Thoracic aorta (tissue), 2 donors: ENCODE data around the gene ZNRF4. TPM values are rescaled to one million over a fixed set of nuclear protein-coding genes. Genes with fewer than 3 reads are reported as not detected.

ENCODE experiments used
- ATAC-seq: fragments of 150-250 bp; one replicate; pipeline ENCODE4 v1.8.0; 2017; ENCODE audit warnings: low read depth; ENCODE audit not compliant: insufficient number of reproducible peaks, low FRiP score
- DNase-seq: peaks from one replicate; pipeline ENCODE4 v3.0.0-alpha.2; 2020; ENCODE audit warnings: low spot score
- H3K27ac ChIP-seq, 2 donors: fragments of 200-600 bp; sonication (generic); 1 replicate in 1 of 2; 2 replicates in 1 of 2; pipeline ENCODE4 v1.5.1; 2016; ENCODE audit warnings: mild to moderate bottlenecking in 2 of 2, moderate library complexity in 2 of 2
- H3K27me3 ChIP-seq: fragments of 200-600 bp; sonication (generic); replicated peaks from 2 replicates; pipeline ENCODE4 v1.6.0; 2016; ENCODE audit warnings: mild to moderate bottlenecking; ENCODE audit not compliant: insufficient read depth
- H3K36me3 ChIP-seq: fragments of 200-600 bp; sonication (generic); one replicate; pipeline ENCODE4 v1.5.1; 2016
- H3K4me1 ChIP-seq, 2 donors: fragments of 200-600 bp; sonication (generic); 1 replicate in 1 of 2; 2 replicates in 1 of 2; pipeline versions ENCODE4 v1.5.1 to v1.6.0; 2016; ENCODE audit warnings: low read depth in 2 of 2, mild to moderate bottlenecking in 1 of 2; ENCODE audit not compliant: control insufficient read depth in 1 of 2
- H3K4me3 ChIP-seq: fragments of 200-600 bp; sonication (generic); 2 replicates; pipeline ENCODE4 v1.5.1; 2016; ENCODE audit warnings: mild to moderate bottlenecking
- H3K9me3 ChIP-seq: fragments of 200-600 bp; sonication (generic); 2 replicates; pipeline ENCODE4 v1.5.1; 2016
- CTCF ChIP-seq: fragments of 200-600 bp; sonication (generic); IDR thresholded peaks from one replicate; pipeline ENCODE4 v1.5.1; 2019; ENCODE audit warnings: antibody characterized with exemption
- total RNA-seq, 2 donors: library from RNA; depleted of rRNA; stranded (reverse); fragments of >200 nt; gene quantifications; one replicate each; pipeline versions ENCODE4 v1.1.0 to v1.2.3, GENCODE V29; 2016

ZNRF4 gene
- total RNA-seq, 2 donors from 2014 or later, result not detected

DNA sequence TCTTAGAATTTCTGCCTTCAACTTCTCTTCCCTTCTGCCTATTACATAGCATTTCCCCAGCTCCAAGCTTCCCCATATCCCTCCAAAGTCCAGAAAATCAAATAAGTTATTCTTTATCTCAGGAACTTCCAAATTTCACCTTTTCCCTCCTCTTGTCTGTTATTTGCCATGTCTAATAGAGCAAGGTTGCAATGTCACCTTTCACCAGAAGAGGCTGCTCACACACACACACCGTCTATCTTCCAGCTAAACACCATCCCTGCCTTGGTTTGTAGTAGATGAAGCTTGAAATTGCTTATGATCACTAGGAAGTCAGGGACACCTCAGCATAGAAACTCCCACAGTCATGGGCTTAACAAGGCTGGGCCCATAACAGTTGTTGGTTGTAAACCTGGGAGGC lies 48.4 kb downstream of the ZNRF4 start:
- Histone ChIP-seq H3K4me3 (no peak overlapping the region), H3K27ac (no peak overlapping the region), H3K9me3 (peaks cover 19% of the 10 kb centered on the region), H3K27me3 (no peaks in the 10 kb centered on the region), H3K4me1 (no peaks in the 10 kb centered on the region), H3K36me3 (no peaks in the 10 kb centered on the region)
- TF ChIP-seq CTCF, result no peak
- DNase-seq (no peak), ATAC-seq (no peak)

GRCh38 chr19:5504114-5504513 lies 48.9 kb downstream of the ZNRF4 start:
- Histone ChIP-seq H3K4me1 (no peaks in the 10 kb centered on the region), H3K27me3 (no peaks in the 10 kb centered on the region), H3K4me3 (no peak overlapping the region), H3K36me3 (no peaks in the 10 kb centered on the region), H3K9me3 (peaks cover 19% of the 10 kb centered on the region), H3K27ac (no peak overlapping the region)
- DNase-seq (no peak), ATAC-seq (no peak)
- no peak for TF ChIP-seq CTCF

Other genes starting within 250 kb of the ZNRF4 start
- gene PTPRS, start 114.6 kb upstream of the ZNRF4 start, total RNA-seq, result 100 to 1,000 TPM; 272 to 356 TPM
- gene TINCR, start 112.5 kb downstream of the ZNRF4 start, total RNA-seq, result 1 to 10 TPM in 1 of 2 donors, under 1 TPM in 1; 0.56 to 2.0 TPM
- 10 to 100 TPM; 55.1 to 80.6 TPM for gene SAFB2, start 167.4 kb downstream of the ZNRF4 start, total RNA-seq
- gene SAFB, start 167.7 kb downstream of the ZNRF4 start, total RNA-seq, result 100 to 1,000 TPM in 1 of 2 donors, 10 to 100 TPM in 1; 28.6 to 101 TPM
- gene MICOS13, start 225.1 kb downstream of the ZNRF4 start, total RNA-seq, result 10 to 100 TPM; 16.9 to 43.7 TPM
- 10 to 100 TPM in 1 of 2 donors, 1 to 10 TPM in 1; 7.5 to 11.6 TPM for gene HSD11B1L, start 225.6 kb downstream of the ZNRF4 start, total RNA-seq
- 100 to 1,000 TPM; 274 to 397 TPM for gene RPL36, start 234.9 kb downstream of the ZNRF4 start, total RNA-seq